IPS DF 6.9 (cell line): ENCODE results near the gene FBXL20.
"Not testable (repeated sequence)": the region's sequence is repeated elsewhere in the genome, so short reads cannot be mapped to it uniquely, and the experiment has no call there.

Experiments used
- DNase-seq: peaks from one replicate; pipeline ENCODE4 v3.0.0-alpha.2; 2013; ENCODE audit warnings: low read depth, low spot score
- H3K27ac ChIP-seq: one replicate; pipeline ENCODE4 v1.5.1; 2013; ENCODE audit warnings: low read length, control low read depth
- H3K27me3 ChIP-seq: 2 replicates; pipeline ENCODE4 v1.6.1; 2013; ENCODE audit warnings: mild to moderate bottlenecking, low read length; ENCODE audit not compliant: control insufficient read depth, insufficient read depth
- H3K36me3 ChIP-seq: 2 replicates; pipeline ENCODE4 v1.6.1; 2013; ENCODE audit warnings: low read length; ENCODE audit not compliant: control insufficient read depth, insufficient read depth
- H3K4me1 ChIP-seq: 2 replicates; pipeline ENCODE4 v1.6.1; 2013; ENCODE audit warnings: low read length; ENCODE audit not compliant: control insufficient read depth, insufficient read depth
- H3K4me3 ChIP-seq: 2 replicates; pipeline ENCODE4 v1.5.1; 2013; ENCODE audit warnings: mild to moderate bottlenecking, low read length
- H3K9me3 ChIP-seq: 2 replicates; pipeline ENCODE4 v1.6.1; 2013; ENCODE audit warnings: low read length, inconsistent platforms; ENCODE audit not compliant: control insufficient read depth, insufficient read depth
- WGBS: extraction: QIAGEN DNeasy Blood & Tissue Kit; methylation state at CpG from one replicate; pipeline ENCODE4 v1.1.7; 2013; ENCODE audit warnings: mixed read lengths, missing lambda C conversion rate; ENCODE audit not compliant: insufficient read length, insufficient coverage; 5-methylcytosine and 5-hydroxymethylcytosine counted together

FBXL20 gene

GRCh38 chr17:39252788-39253460 lies 148.5 kb downstream of the FBXL20 start:
- no peaks in the 10 kb centered on the region for H3K9me3 ChIP-seq
- no peak for DNase-seq
- H3K4me3 ChIP-seq, result no peak overlapping the region
- WGBS, result no CpG with 5 or more reads among the region's 7 CpGs
- no peaks in the 10 kb centered on the region for H3K27me3 ChIP-seq
- no peaks in the 10 kb centered on the region for H3K36me3 ChIP-seq
- H3K27ac ChIP-seq, result no peak overlapping the region
- no peaks in the 10 kb centered on the region for H3K4me1 ChIP-seq

GRCh38 chr17:39251997-39252396 lies 149.4 kb downstream of the FBXL20 start:
- no peak for DNase-seq
- H3K9me3 ChIP-seq, result no peaks in the 10 kb centered on the region
- H3K4me1 ChIP-seq, result no peaks in the 10 kb centered on the region
- no peaks in the 10 kb centered on the region for H3K27me3 ChIP-seq
- WGBS, result no CpG with 5 or more reads among the region's 1 CpG
- H3K27ac ChIP-seq, result no peak overlapping the region
- no peaks in the 10 kb centered on the region for H3K36me3 ChIP-seq
- no peak overlapping the region for H3K4me3 ChIP-seq

GRCh38 chr17:39250076-39250475 lies 151.3 kb downstream of the FBXL20 start:
- not testable (repeated sequence) for H3K27me3 ChIP-seq, H3K36me3 ChIP-seq, H3K27ac ChIP-seq, H3K9me3 ChIP-seq, H3K4me3 ChIP-seq, DNase-seq, H3K4me1 ChIP-seq
- no CpG with 5 or more reads among the region's 12 CpGs for WGBS

- no peaks in the 10 kb centered on the region for H3K27me3 ChIP-seq
- no peak for DNase-seq
- H3K4me3 ChIP-seq, result no peak overlapping the region
- H3K27ac ChIP-seq, result no peak overlapping the region
- no peaks in the 10 kb centered on the region; the same call in 1 of the 2 replicates for H3K4me1 ChIP-seq
- no CpG with 5 or more reads among the region's 3 CpGs for WGBS
- no peaks in the 10 kb centered on the region for H3K36me3 ChIP-seq
- no peaks in the 10 kb centered on the region for H3K9me3 ChIP-seq
Observed at GRCh38 chr17:39246274-39246673, 155.2 kb downstream of the FBXL20 start.

DNA sequence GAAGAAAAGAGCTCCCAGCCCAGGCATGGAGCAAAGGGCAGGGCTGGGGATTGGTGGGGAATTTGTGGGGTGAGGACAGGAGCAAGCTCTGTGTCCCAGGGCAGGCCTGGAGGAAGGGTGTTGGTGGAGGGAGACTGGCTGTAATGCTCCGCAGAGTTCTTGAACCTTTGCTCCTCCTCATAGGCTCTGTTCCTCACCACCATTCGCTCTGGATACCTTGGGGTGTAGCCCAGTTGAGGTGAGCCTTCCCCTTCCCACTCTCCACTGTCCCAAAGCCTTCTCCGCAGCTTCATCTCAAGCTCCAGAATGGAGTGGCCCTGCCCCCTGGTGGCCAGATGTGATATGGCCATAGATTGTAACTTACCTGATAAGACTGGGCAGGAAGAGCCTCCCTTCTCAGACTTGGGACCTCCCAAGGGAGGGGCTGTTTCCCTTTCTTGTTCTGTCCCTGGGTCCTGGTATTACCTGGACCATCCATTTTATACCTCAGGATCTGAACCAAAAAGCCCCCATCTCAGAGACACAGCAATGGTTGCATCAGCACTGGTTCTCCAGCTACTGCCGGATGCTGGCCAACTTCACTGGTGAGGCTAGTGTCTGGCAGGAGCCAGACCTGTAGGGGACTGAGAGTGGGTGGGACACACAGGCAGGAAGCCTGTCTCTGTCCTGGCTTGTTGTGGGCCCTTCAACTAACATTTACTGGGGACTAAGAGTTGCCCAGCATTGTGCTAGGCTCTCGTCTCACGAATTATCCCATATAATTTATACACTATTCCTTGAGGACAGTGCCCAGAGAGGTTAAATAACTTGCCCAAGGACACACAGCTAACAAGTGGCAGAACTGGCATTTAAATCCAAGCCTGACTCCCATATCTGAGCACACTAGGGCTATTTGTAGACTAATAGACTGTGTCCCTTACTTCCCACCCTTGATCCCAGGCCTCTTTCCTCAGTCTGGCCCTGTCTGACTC lies 156.5 kb downstream of the FBXL20 start:
- no peak overlapping the region for H3K4me3 ChIP-seq
- DNase-seq, result peak; percentile 94
- H3K4me1 ChIP-seq, result peaks cover under 1% of the 10 kb centered on the region
- H3K27ac ChIP-seq, result no peak overlapping the region
- H3K27me3 ChIP-seq, result no peaks in the 10 kb centered on the region
- no peaks in the 10 kb centered on the region for H3K36me3 ChIP-seq
- no peaks in the 10 kb centered on the region for H3K9me3 ChIP-seq
- no CpG with 5 or more reads among the region's 6 CpGs for WGBS

- H3K9me3 ChIP-seq, result no peaks in the 10 kb centered on the region
- DNase-seq, result no peak
- H3K27ac ChIP-seq, result no peak overlapping the region
- H3K4me1 ChIP-seq, result peaks cover 2% of the 10 kb centered on the region
- WGBS, result no CpG with 5 or more reads among the region's 11 CpGs
- no peaks in the 10 kb centered on the region for H3K36me3 ChIP-seq
- H3K27me3 ChIP-seq, result no peaks in the 10 kb centered on the region
- no peak overlapping the region for H3K4me3 ChIP-seq
Observed at GRCh38 chr17:39244016-39244599, 157.3 kb downstream of the FBXL20 start.

DNA sequence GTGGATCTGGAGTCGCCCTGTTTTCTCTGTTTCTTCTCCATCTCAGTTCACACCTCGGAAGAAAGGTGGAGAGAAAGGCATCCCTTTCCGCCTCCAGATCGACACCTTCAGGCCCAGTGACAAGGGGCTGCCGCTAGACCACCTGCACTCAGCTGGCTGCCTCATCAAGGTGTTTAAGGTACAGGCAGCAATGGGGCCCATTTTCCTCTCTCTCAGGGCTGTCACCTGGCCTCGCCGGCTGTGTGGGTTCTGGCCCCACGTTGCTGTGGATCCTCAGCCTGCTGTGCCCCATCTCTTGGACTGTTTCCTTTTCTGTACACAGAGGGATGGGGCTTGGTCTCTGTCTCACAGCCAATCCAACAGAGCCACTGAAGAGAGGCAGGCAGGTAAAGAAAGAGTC lies 158.3 kb downstream of the FBXL20 start:
- Histone ChIP-seq H3K9me3 (no peaks in the 10 kb centered on the region), H3K27ac (no peak overlapping the region), H3K27me3 (no peaks in the 10 kb centered on the region), H3K4me3 (no peak overlapping the region), H3K36me3 (no peaks in the 10 kb centered on the region), H3K4me1 (peaks cover 2% of the 10 kb centered on the region)
- DNase-seq, result no peak
- WGBS, result no CpG with 5 or more reads among the region's 8 CpGs

- no CpG with 5 or more reads among the region's 5 CpGs for WGBS
- no peaks in the 10 kb centered on the region for H3K27me3 ChIP-seq
- DNase-seq, result no peak
- H3K9me3 ChIP-seq, result no peaks in the 10 kb centered on the region
- peaks cover 2% of the 10 kb centered on the region for H3K4me1 ChIP-seq
- H3K4me3 ChIP-seq, result no peak overlapping the region
- H3K27ac ChIP-seq, result no peak overlapping the region
- H3K36me3 ChIP-seq, result no peaks in the 10 kb centered on the region
Observed at GRCh38 chr17:39240631-39241030, 160.8 kb downstream of the FBXL20 start.

- H3K9me3 ChIP-seq, result no peaks in the 10 kb centered on the region
- H3K4me3 ChIP-seq, result no peak overlapping the region
- peaks cover 2% of the 10 kb centered on the region for H3K4me1 ChIP-seq
- H3K27ac ChIP-seq, result no peak overlapping the region
- peak; percentile 82 for DNase-seq
- no peaks in the 10 kb centered on the region for H3K27me3 ChIP-seq
- WGBS, result no CpG with 5 or more reads among the region's 16 CpGs
- H3K36me3 ChIP-seq, result no peaks in the 10 kb centered on the region
Observed at GRCh38 chr17:39239640-39240314, 161.6 kb downstream of the FBXL20 start.

DNA sequence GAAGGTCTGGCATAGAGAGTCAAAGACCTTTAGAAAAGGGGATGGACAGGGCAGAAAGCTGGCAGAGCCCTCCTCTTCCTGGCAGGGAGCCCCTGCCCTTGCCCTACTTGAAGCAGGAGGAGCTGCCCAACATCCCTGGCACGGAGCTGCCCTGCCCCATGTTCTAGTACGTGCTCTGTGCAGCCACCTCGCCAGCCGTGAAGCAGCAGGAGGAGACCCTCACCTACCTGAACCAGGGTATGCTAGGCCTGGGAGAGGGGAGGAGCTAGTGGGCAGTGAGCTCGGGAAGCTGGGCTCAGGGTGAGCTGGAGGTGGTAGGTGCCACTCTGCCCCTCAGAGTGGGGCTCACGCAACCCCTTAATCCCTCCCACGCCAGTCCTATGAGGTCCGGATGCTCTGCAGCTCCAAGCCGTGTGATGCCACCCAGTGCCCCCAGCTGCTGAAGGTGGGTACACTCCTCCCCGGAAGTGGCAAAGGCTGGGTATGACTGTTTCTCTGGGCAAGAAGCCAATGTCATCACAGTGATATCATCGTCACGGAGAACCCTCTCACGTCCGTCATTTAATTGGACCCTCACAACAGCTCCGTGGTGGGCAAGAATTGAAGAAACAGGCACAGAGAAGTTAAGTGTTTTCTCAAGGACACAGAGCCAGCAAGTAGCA lies 163.0 kb downstream of the FBXL20 start:
- no CpG with 5 or more reads among the region's 15 CpGs for WGBS
- no peaks in the 10 kb centered on the region for H3K27me3 ChIP-seq
- DNase-seq, result no peak

More for the DNA sequence above, 163.0 kb downstream of the FBXL20 start:
- H3K9me3 ChIP-seq, result no peaks in the 10 kb centered on the region
- H3K36me3 ChIP-seq, result no peaks in the 10 kb centered on the region
- H3K4me3 ChIP-seq, result no peak overlapping the region
- H3K27ac ChIP-seq, result no peak overlapping the region
- H3K4me1 ChIP-seq, result peaks cover 2% of the 10 kb centered on the region
